ENCODE data around the gene CCDC190. TPM values are rescaled to one million over a fixed set of nuclear protein-coding genes. Genes with fewer than 3 reads are reported as not detected.

CCDC190 gene
- total RNA-seq, 4 donors from 2014 or later: not detected

- no peak for TF ChIP-seq CTCF (IDR thresholded peaks at IDR 0.05)
- DNase-seq (ENCODE audit: low spot score) (no peak), ATAC-seq (ENCODE audit: low FRiP score) (no peak)
These were observed 43.6 kb upstream of the CCDC190 start for GRCh38 chr1:162904579-162904978.

GRCh38 chr1:162904023-162904422 is 43.0 kb upstream of the CCDC190 start:
- no peak for ATAC-seq (ENCODE audit: low FRiP score)
- DNase-seq (ENCODE audit: low spot score): no peak
- TF ChIP-seq CTCF (IDR thresholded peaks at IDR 0.05): no peak

- no peak for ATAC-seq (ENCODE audit: low FRiP score)
- DNase-seq (ENCODE audit: low spot score): no peak
- TF ChIP-seq CTCF (IDR thresholded peaks at IDR 0.05): no peak
These were observed 42.3 kb upstream of the CCDC190 start for GRCh38 chr1:162903246-162903645.

- DNase-seq (ENCODE audit: low spot score) (no peak), ATAC-seq (ENCODE audit: low FRiP score) (no peak)
- TF ChIP-seq CTCF (IDR thresholded peaks at IDR 0.05): no peak
These were observed 41.4 kb upstream of the CCDC190 start for GRCh38 chr1:162902416-162902815.

- DNase-seq (ENCODE audit: low spot score) (no peak), ATAC-seq (ENCODE audit: low FRiP score) (no peak)
- no peak for TF ChIP-seq CTCF (IDR thresholded peaks at IDR 0.05)
These were observed 40.3 kb upstream of the CCDC190 start for GRCh38 chr1:162901243-162901642.

GRCh38 chr1:162899422-162900146 is 38.6 kb upstream of the CCDC190 start:
- no peak for TF ChIP-seq CTCF (IDR thresholded peaks at IDR 0.05)
- ATAC-seq (ENCODE audit: low FRiP score): no peak
- DNase-seq (ENCODE audit: low spot score): no peak

GRCh38 chr1:162893612-162893908 is 32.6 kb upstream of the CCDC190 start:
- ATAC-seq (ENCODE audit: low FRiP score): no peak
- no peak for DNase-seq (ENCODE audit: low spot score)
- TF ChIP-seq CTCF (IDR thresholded peaks at IDR 0.05): no peak
